SK-N-SH treated with all-trans-retinoic acid at 6 μM for 48 hours (cell line): Measurements from ENCODE around the gene CHRNA1.

Experiments
- ARNTL ChIP-seq: fragments of 450-650 bp; formaldehyde crosslinking; IDR thresholded peaks from 2 replicates; pipeline ENCODE4 v1.5.0; 2020; ENCODE audit warnings: low read depth, mild to moderate bottlenecking, moderate library complexity, borderline replicate concordance
- CREB5 ChIP-seq: fragments of 250-450 bp; sonication (Bioruptor Pico); IDR thresholded peaks from 2 replicates; pipeline ENCODE4 v1.5.1; 2020; ENCODE audit warnings: low read depth, mild to moderate bottlenecking, moderate library complexity
- POU6F1 ChIP-seq: fragments of 250-450 bp; sonication (Bioruptor Pico); IDR thresholded peaks from 2 replicates; pipeline ENCODE4 v1.8.0; 2021; ENCODE audit warnings: low read depth, mild to moderate bottlenecking, moderate library complexity, borderline replicate concordance
- RARB ChIP-seq: fragments of 250-450 bp; sonication (Bioruptor Pico); IDR thresholded peaks from 2 replicates; pipeline ENCODE4 v1.8.0; 2021; ENCODE audit warnings: mild to moderate bottlenecking, moderate library complexity
- SNAI2 ChIP-seq: fragments of 250-450 bp; sonication (Bioruptor Pico); IDR thresholded peaks from 2 replicates; pipeline ENCODE4 v1.5.0; 2020; ENCODE audit warnings: mild to moderate bottlenecking, moderate library complexity
- ZFP3 ChIP-seq: fragments of 250-450 bp; sonication (Bioruptor Pico); IDR thresholded peaks from 2 replicates; pipeline ENCODE4 v1.5.0; 2020; ENCODE audit warnings: mild to moderate bottlenecking, moderate library complexity
- ZNF565 ChIP-seq: fragments of 450-650 bp; formaldehyde crosslinking; conservative IDR thresholded peaks from 2 replicates; pipeline ENCODE4 v1.5.0; 2020; ENCODE audit warnings: low read depth, mild to moderate bottlenecking, moderate library complexity
- TF ChIP-seq, protein P1 (sequence below): fragments of 250-450 bp; sonication (Bioruptor Pico); IDR thresholded peaks from 2 replicates; pipeline ENCODE4 v1.8.0; 2020; ENCODE audit warnings: mild to moderate bottlenecking, moderate library complexity, borderline replicate concordance
- TF ChIP-seq, protein P2 (sequence below): fragments of 250-450 bp; sonication (Bioruptor Pico); IDR thresholded peaks from 2 replicates; pipeline ENCODE4 v1.5.0; 2020; ENCODE audit warnings: mild to moderate bottlenecking, moderate library complexity

- no peak for TF ChIP-seq SNAI2 (CRISPR knock-in tag)
- no peak for TF ChIP-seq ARNTL
- TF ChIP-seq CREB5 (CRISPR knock-in tag): no peak
- TF ChIP-seq ZNF565 (CRISPR knock-in tag): no peak
- TF ChIP-seq ZFP3: no peak
- TF ChIP-seq, protein P1, sequence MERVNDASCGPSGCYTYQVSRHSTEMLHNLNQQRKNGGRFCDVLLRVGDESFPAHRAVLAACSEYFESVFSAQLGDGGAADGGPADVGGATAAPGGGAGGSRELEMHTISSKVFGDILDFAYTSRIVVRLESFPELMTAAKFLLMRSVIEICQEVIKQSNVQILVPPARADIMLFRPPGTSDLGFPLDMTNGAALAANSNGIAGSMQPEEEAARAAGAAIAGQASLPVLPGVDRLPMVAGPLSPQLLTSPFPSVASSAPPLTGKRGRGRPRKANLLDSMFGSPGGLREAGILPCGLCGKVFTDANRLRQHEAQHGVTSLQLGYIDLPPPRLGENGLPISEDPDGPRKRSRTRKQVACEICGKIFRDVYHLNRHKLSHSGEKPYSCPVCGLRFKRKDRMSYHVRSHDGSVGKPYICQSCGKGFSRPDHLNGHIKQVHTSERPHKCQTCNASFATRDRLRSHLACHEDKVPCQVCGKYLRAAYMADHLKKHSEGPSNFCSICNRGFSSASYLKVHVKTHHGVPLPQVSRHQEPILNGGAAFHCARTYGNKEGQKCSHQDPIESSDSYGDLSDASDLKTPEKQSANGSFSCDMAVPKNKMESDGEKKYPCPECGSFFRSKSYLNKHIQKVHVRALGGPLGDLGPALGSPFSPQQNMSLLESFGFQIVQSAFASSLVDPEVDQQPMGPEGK: no peak
- TF ChIP-seq, protein P2, sequence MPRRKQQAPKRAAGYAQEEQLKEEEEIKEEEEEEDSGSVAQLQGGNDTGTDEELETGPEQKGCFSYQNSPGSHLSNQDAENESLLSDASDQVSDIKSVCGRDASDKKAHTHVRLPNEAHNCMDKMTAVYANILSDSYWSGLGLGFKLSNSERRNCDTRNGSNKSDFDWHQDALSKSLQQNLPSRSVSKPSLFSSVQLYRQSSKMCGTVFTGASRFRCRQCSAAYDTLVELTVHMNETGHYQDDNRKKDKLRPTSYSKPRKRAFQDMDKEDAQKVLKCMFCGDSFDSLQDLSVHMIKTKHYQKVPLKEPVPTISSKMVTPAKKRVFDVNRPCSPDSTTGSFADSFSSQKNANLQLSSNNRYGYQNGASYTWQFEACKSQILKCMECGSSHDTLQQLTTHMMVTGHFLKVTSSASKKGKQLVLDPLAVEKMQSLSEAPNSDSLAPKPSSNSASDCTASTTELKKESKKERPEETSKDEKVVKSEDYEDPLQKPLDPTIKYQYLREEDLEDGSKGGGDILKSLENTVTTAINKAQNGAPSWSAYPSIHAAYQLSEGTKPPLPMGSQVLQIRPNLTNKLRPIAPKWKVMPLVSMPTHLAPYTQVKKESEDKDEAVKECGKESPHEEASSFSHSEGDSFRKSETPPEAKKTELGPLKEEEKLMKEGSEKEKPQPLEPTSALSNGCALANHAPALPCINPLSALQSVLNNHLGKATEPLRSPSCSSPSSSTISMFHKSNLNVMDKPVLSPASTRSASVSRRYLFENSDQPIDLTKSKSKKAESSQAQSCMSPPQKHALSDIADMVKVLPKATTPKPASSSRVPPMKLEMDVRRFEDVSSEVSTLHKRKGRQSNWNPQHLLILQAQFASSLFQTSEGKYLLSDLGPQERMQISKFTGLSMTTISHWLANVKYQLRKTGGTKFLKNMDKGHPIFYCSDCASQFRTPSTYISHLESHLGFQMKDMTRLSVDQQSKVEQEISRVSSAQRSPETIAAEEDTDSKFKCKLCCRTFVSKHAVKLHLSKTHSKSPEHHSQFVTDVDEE (CRISPR knock-in tag): no peak
- no peak for TF ChIP-seq POU6F1
- TF ChIP-seq RARB: no peak
These were observed 59.0 kb downstream of the CHRNA1 start for GRCh38 chr2:174705321-174705720.
